Fibroblast of villous mesenchyme (primary cell): ENCODE results near the gene NKAIN2. TPM values are rescaled to one million over a fixed set of nuclear protein-coding genes. Genes with fewer than 3 reads are reported as not detected.

ENCODE experiments used
- DNase-seq: peaks from one replicate; pipeline ENCODE4 v3.0.0-alpha.2; 2010; ENCODE audit warnings: low read depth
- H3K4me3 ChIP-seq: 2 replicates; pipeline ENCODE4 v1.5.1; 2011; ENCODE audit warnings: low read depth, mild to moderate bottlenecking, low read length
- total RNA-seq: library from RNA; depleted of rRNA; stranded (reverse); fragments of >200 nt; gene quantifications from 2 replicates; pipeline ENCODE4 v1.2.3, GENCODE V29; 2012
- TF ChIP-seq, protein P1 (sequence below): IDR thresholded peaks from 2 replicates; pipeline ENCODE4 v1.5.1; 2012; ENCODE audit warnings: low read depth, mild to moderate bottlenecking, low read length; ENCODE audit not compliant: insufficient read depth

The NKAIN2 gene
- total RNA-seq, 1 donor = not detected

DNA sequence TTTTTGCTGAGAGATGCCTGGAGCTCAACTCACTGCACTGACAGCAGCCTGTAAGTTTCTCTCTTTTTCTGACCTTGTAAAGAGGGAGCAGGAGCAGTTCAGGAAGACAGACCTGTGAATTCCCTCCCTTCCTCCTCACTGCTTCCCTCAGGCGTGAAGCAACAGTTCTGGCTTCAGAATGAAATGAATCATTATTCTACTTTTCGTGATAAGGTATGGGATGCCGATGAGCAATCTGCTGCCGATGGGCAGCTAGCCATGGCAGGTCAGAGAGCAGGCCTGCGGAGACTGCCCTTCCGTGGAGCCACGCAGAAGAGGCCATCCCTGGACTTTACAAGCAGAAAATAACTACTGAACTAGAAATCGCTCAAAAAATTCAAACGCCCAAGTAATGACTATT is 732.1 kb downstream of the NKAIN2 start:
- peak; percentile 68 for DNase-seq

DNA sequence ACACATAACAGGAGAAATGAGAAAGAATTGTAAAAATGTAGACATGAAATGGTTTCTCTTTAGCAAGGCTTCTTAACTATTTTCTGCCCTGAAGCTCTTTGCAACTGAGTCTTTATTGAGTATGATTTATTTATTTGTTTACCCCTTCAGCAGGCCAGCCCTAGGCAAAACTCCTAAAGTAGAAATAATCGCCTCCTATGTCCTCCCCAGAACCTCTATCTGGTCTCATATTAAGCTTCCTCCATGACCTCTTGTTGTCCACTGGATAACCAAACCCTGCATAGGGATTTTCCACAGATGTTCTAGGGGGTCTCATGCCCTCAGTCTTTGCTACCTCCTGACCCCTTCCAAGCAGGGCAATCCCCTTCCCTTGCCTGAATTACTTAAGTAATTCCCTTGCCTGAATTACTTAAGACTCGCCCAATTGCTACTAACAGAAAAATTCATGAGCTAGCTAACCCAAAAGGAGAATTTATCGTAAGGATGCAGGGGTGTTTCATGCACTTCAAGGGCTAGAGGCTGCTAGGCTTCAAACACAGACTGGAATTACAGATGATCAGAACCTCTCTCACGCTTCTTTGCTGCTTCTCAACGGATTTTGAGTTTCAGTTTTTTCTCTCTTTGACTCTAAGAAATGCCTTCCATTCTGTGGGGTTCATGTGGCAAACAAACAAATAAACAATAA is 732.6 kb downstream of the NKAIN2 start:
- no peak for DNase-seq
- TF ChIP-seq, protein P1, sequence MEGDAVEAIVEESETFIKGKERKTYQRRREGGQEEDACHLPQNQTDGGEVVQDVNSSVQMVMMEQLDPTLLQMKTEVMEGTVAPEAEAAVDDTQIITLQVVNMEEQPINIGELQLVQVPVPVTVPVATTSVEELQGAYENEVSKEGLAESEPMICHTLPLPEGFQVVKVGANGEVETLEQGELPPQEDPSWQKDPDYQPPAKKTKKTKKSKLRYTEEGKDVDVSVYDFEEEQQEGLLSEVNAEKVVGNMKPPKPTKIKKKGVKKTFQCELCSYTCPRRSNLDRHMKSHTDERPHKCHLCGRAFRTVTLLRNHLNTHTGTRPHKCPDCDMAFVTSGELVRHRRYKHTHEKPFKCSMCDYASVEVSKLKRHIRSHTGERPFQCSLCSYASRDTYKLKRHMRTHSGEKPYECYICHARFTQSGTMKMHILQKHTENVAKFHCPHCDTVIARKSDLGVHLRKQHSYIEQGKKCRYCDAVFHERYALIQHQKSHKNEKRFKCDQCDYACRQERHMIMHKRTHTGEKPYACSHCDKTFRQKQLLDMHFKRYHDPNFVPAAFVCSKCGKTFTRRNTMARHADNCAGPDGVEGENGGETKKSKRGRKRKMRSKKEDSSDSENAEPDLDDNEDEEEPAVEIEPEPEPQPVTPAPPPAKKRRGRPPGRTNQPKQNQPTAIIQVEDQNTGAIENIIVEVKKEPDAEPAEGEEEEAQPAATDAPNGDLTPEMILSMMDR = no peak
- no peak overlapping the region for H3K4me3 ChIP-seq

More for the DNA sequence above, 732.1 kb downstream of the NKAIN2 start:
- H3K4me3 ChIP-seq = no peak overlapping the region
- TF ChIP-seq, protein P1 = no peak

- DNase-seq = peak; percentile 73
- no peak overlapping the region for H3K4me3 ChIP-seq
- TF ChIP-seq, protein P1 = no peak
These were observed 733.2 kb downstream of the NKAIN2 start for GRCh38 chr6:124536842-124537191.

DNA sequence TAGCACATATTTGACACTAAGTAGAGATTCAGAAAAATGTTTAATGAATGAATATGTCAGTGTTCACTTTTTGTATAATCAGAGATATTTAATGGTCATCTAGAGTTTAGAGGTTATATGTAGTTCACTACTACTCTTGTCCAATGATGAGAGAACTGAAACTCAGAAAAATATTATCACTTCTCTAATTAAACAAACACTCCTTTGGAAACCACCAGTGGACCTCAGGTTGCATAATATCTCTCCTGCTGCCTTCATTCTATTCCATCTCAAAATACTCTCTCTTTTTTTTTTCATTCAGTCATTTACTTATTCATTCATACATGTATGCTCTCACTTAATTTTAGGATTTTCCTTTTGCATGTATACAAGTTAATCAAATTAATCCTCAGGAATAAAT is 735.4 kb downstream of the NKAIN2 start:
- no peak overlapping the region for H3K4me3 ChIP-seq
- TF ChIP-seq, protein P1 = no peak
- no peak for DNase-seq

GRCh38 chr6:124541573-124541972 is 737.9 kb downstream of the NKAIN2 start:
- TF ChIP-seq, protein P1 = no peak
- no peak for DNase-seq

GRCh38 chr6:124546601-124547000 is 742.9 kb downstream of the NKAIN2 start:
- DNase-seq = no peak
- no peak overlapping the region for H3K4me3 ChIP-seq
- TF ChIP-seq, protein P1 = no peak

More at GRCh38 chr6:124541573-124541972, 737.9 kb downstream of the NKAIN2 start:
- H3K4me3 ChIP-seq = no peak overlapping the region

DNA sequence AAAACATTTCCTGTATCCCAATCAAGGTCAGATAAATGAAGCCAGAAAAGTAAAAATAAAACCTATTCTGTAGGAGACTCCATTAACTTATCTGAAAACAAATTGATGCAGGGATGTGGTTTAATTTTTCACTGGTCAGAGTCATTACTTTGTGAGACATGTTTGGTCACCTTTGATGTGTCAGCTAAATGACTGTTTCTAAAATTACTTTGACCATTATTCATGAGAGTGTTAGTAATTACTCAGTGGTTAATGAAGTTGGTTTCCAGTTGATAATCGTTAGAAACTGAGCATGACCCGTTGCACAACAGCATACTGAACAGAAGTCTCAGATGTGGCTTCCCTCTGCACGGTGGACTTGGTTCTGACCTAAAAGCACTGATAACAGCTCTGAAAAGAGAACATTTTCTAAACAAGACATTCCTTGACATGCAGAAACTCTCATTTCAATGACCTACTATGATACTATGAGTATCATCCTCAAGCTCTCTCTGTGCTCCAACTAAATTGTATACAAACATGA is 748.1 kb downstream of the NKAIN2 start:
- no peak for DNase-seq
- H3K4me3 ChIP-seq = no peak overlapping the region
- TF ChIP-seq, protein P1 = no peak
